Uterus (tissue), 2 donors: ENCODE data around the gene ZDHHC22.

Experiments
- POLR2A ChIP-seq, 2 donors: fragments of 450-650 bp; IDR thresholded peaks; one replicate each; pipeline ENCODE4 v1.6.1; 2016; ENCODE audit warnings: antibody characterized with exemption in 2 of 2, mild to moderate bottlenecking in 1 of 2, moderate library complexity in 1 of 2
- TF ChIP-seq, protein P1 (sequence below), 4 experiments: fragments of 200-600 bp in 2 of 4; fragments of 450-650 bp in 2 of 4; sonication (generic) in 2 of 4; IDR thresholded peaks; one replicate each; pipeline ENCODE4 v1.5.1; 2016 to 2019; ENCODE audit warnings: antibody characterized with exemption in 4 of 4, mild to moderate bottlenecking in 2 of 4, moderate library complexity in 1 of 4

DNA sequence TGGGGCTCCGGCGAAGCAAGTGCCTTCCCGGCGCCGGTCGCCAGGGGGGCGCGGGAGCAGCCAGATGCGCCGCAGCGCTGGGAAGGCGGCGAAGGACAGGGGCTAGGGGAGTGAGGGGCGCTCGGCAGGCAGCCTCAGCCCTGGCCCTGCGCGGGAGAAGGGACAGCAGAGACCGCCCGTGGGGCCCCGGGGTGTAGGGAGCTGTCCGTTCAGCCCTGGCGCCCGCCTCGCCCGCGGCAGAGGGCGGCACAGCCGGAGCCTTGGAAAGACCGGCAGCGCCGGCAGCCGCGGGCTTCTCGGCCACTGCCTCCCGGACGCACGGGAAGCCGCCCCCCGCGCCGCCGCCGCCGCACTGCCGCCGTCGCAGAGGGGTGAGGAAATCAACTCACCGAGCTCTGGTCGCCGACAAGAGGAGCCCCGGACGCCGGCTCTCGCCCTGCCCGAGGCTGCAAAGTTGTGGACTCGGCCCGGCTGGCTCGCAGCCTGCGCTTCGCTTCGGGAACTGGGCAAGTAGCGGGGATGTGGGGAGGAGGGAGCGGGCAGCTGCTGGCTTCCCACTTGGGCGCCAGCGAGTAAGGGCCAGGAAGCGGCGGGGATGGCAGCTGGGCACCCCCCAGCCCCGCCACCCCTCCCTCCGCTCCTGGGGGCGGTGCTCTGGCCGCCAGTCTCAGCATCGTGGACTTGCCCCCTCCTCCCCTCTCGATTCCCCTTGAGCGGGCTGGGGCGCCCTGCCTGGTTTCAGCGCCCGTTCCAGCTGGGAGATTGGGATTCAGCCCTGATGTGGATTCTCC, at the start of gene ZDHHC22:
- TF ChIP-seq, protein P1, sequence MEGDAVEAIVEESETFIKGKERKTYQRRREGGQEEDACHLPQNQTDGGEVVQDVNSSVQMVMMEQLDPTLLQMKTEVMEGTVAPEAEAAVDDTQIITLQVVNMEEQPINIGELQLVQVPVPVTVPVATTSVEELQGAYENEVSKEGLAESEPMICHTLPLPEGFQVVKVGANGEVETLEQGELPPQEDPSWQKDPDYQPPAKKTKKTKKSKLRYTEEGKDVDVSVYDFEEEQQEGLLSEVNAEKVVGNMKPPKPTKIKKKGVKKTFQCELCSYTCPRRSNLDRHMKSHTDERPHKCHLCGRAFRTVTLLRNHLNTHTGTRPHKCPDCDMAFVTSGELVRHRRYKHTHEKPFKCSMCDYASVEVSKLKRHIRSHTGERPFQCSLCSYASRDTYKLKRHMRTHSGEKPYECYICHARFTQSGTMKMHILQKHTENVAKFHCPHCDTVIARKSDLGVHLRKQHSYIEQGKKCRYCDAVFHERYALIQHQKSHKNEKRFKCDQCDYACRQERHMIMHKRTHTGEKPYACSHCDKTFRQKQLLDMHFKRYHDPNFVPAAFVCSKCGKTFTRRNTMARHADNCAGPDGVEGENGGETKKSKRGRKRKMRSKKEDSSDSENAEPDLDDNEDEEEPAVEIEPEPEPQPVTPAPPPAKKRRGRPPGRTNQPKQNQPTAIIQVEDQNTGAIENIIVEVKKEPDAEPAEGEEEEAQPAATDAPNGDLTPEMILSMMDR (IDR thresholded peaks at IDR 0.05), result peak in 2 of 4 experiments; percentile 21 to 24
- no peak for TF ChIP-seq POLR2A (IDR thresholded peaks at IDR 0.05)
